Measurements from ENCODE around the gene BAHCC1.

BAHCC1 gene

DNA sequence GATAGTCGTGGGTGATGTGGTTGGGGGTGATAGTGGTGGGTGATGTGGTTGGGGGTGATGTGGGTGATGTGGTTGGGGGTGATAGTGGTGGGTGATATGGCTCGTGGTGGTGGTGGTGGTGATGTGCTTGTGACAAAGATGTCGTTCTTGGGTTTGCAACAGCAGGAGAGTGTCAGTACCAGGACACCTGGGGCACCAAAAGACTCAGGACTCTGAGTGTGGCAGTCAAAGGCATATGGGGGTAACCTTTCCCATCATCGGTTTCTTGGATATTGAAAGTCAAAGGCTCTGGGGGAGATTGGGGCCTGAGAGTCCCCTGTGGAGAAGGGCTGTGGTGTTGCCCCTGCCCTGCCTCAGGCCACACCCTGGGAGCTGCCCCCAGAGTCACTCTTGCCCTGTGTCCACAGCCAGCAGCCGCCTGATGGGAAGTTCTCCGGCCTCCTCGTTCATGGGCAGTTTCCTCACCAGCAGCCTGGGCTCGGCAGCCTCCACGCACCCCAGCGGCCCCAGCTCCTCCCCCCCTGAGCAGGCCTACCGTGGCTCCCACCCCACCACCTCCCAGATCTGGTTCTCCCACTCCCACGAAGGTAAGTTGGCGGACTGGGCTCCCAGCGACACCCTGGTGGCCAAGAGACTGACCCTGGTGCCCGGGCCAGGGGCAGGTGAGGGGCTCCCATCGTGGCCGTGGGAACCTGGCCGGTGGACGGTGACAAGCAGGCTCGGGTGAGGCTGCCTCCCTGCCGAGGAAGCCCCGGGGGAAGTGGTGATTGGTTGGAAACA lies 31.3 kb downstream of the BAHCC1 start:
- no peak for TF ChIP-seq CTCF (IDR thresholded peaks at IDR 0.05; ENCODE audit: extremely low read depth, insufficient read depth, missing control alignments)
- DNase-seq (ENCODE audit: low spot score) = no peak
- in situ Hi-C loops (cut with MboI; ENCODE audit: low pct_unique_long_range_greater_than_20kb, low sequenced_read_pairs, unreplicated experiment) = no loop called here

DNA sequence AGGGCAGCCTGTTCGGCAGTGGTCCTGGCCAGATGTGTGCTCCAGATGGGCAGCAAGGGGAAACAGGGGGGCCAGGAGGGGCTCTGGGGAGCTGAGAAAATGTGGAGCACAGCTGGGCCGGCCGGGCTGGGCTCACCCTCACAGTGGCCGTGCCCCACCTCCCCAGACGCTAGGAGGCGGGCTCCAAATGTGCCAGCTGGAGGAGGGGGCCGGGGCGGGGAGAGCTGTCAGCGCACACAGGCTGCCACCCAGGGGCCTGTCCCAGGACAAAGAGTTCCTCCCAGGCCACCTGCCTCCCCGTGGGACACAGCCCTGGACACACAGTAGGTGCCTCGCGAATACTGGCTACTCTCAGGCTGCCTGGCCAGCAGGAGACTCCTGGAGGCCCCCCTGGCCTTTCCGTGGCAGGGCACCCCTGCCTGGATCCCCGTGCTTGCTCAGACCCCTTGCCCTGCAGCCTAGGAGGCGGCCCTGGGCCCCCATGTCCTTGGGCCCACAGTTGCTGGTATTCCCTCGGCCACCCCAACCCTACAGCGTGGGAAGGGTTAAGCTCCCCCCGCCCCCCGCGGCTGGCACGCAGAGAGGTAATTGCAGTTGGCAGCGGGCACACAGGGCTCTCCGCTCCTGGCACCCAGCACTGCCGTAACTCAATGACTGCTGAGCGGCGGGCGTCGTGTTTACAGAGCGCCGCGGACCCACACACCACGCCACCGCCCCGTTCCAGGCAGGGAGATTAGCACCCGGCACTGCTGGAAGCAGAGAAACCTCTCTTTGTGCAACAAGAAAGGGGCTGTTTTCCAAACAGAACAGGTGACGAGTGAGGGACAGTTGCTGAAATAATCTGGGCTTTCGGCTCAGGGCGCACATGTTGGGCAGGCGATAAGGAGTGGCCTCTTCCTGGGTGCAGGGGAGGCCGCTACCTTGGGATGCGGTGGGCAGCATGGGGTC lies 32.2 kb downstream of the BAHCC1 start:
- no peak for DNase-seq (ENCODE audit: low spot score)
- no peak for TF ChIP-seq CTCF (IDR thresholded peaks at IDR 0.05; ENCODE audit: extremely low read depth, insufficient read depth, missing control alignments)
- in situ Hi-C loops (cut with MboI; ENCODE audit: low pct_unique_long_range_greater_than_20kb, low sequenced_read_pairs, unreplicated experiment) = no loop called here

- no peak for DNase-seq (ENCODE audit: low spot score)
- TF ChIP-seq CTCF (IDR thresholded peaks at IDR 0.05; ENCODE audit: extremely low read depth, insufficient read depth, missing control alignments) = no peak
- in situ Hi-C loops (cut with MboI; ENCODE audit: low pct_unique_long_range_greater_than_20kb, low sequenced_read_pairs, unreplicated experiment) = no loop called here
These were observed 32.9 kb downstream of the BAHCC1 start for GRCh38 chr17:81428121-81428515.

DNA sequence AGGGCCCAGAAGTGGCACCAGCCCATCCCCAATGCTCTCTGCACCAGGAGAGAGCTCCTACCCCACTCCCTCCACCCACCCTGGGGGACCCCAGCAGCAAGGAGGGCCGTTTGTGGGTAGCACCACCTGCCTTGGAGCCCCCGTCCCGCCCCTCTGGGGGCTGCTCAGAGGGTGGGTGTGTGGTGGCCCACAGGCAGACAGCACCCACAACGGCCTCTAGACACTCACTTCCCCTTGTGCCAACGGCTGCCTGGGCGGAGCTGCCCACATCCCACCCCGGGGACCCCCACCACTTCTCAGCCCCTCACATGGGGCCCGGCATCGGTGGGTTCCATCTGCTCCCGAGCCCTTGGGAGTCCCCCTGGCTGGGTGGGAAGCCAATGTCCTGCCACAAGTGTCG lies 33.3 kb downstream of the BAHCC1 start:
- in situ Hi-C loops (cut with MboI; ENCODE audit: low pct_unique_long_range_greater_than_20kb, low sequenced_read_pairs, unreplicated experiment) = no loop called here
- no peak for TF ChIP-seq CTCF (IDR thresholded peaks at IDR 0.05; ENCODE audit: extremely low read depth, insufficient read depth, missing control alignments)
- no peak for DNase-seq (ENCODE audit: low spot score)

DNA sequence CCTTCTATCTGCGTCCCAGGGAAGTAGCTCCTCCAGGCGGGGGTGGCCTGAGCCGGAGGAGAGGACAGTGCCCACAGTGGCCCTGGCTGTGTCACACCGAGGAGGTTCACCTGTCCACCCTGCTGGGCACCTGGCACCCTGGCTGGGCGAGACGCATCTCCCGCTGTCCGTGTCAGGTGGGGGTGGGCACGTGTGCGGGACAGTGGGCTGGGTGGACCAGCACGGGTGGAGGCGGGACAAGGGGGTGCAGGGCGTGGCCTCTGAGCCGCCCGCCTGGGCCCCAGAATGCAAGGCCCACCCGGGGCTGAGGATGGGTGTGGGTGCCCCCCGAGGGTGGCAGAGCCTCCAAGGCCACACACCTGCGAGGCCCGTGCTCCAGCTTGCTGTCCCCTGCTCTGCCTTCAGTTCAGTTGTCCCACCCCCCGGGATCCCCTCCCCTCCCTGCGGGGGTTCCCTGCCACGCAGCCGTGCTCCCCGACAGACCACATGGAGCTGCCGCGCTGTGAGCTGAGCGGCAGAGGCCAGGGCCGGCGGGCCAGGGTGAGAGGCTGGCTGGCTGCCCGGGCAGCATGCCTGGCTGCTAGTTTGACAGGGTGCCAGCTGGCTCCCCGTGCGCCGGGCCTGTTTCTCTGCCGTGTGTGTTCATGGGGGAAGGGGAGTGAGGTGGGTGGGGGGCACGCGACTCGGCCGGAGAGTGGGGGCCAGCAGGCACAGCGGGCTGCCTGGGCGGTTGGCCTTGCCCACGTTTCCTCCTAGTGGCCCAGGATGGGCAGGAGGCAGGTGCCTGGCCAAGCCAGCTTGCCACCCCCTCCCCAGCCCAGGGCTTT lies 33.9 kb downstream of the BAHCC1 start:
- in situ Hi-C loops (cut with MboI; ENCODE audit: low pct_unique_long_range_greater_than_20kb, low sequenced_read_pairs, unreplicated experiment) = no loop called here
- no peak for DNase-seq (ENCODE audit: low spot score)
- no peak for TF ChIP-seq CTCF (IDR thresholded peaks at IDR 0.05; ENCODE audit: extremely low read depth, insufficient read depth, missing control alignments)

All from GM13977 (cell line).